DMS53 treated with DMSO at 0.1 percent for 48 hours (cell line): ENCODE results near the gene CENPVL2.
"Not testable (repeated sequence)": the region's sequence is repeated elsewhere in the genome, so short reads cannot be mapped to it uniquely, and the experiment has no call there.

ENCODE experiments used
- DNase-seq: peaks from one replicate; lab custom pipeline; 2025; ENCODE audit not compliant: unreplicated experiment; lab: John Stamatoyannopoulos, UW

Gene CENPVL2

GRCh38 chrX:51682720-51683062, at the start of gene CENPVL2:
CENPVL2 (minus strand) TSS chrX:51682831; CDS start chrX:51682831, 0 bp downstream.
- DNase-seq: not testable (repeated sequence)

- DNase-seq: no peak
Observed at GRCh38 chrX:51728202-51728601, 45.6 kb upstream of the CENPVL2 start.

GRCh38 chrX:51712943-51713647, 30.5 kb upstream of the CENPVL2 start:
- DNase-seq: not testable (repeated sequence)

GRCh38 chrX:51710277-51711164, 27.9 kb upstream of the CENPVL2 start, which contains the start of gene CENPVL1:
CENPVL1 (plus strand) TSS chrX:51710512; CDS start chrX:51710512, 0 bp downstream.
- not testable (repeated sequence) for DNase-seq

GRCh38 chrX:51697397-51697796, 14.8 kb upstream of the CENPVL2 start:
- no peak for DNase-seq

- DNase-seq: no peak
Observed at GRCh38 chrX:51694254-51694653, 11.6 kb upstream of the CENPVL2 start.

- not testable (repeated sequence) for DNase-seq
Observed at GRCh38 chrX:51681808-51682719, 567 bp downstream of the CENPVL2 start.

- not testable (repeated sequence) for DNase-seq
Observed at GRCh38 chrX:51679689-51680433, 2.8 kb downstream of the CENPVL2 start.

- no peak for DNase-seq
Observed at GRCh38 chrX:51665981-51666380, 16.6 kb downstream of the CENPVL2 start.

- DNase-seq: no peak
Observed at GRCh38 chrX:51643377-51643776, 39.3 kb downstream of the CENPVL2 start.

GRCh38 chrX:51641421-51642021, 41.1 kb downstream of the CENPVL2 start:
- no peak for DNase-seq

- DNase-seq: not testable (repeated sequence)
Observed at GRCh38 chrX:51636511-51636910, 46.1 kb downstream of the CENPVL2 start.
